Stimulated activated naive CD8-positive, alpha-beta T cell treated with anti-CD3 and anti-CD28 coated beads, Interleukin-15, Interleukin-2, amounts not matched to agents 100 U/mL and 50 U/mL, for 24 hours (primary cell): ENCODE measurements around the gene CCDC194.

Source experiments
- ATAC-seq: fragments of 150-1000 bp; cut with Tn5 transposase; one replicate; pipeline ENCODE4 v1.10.0; 2021
- DNase-seq: peaks from one replicate; pipeline ENCODE4 v3.0.0; 2021

CCDC194 gene

DNA sequence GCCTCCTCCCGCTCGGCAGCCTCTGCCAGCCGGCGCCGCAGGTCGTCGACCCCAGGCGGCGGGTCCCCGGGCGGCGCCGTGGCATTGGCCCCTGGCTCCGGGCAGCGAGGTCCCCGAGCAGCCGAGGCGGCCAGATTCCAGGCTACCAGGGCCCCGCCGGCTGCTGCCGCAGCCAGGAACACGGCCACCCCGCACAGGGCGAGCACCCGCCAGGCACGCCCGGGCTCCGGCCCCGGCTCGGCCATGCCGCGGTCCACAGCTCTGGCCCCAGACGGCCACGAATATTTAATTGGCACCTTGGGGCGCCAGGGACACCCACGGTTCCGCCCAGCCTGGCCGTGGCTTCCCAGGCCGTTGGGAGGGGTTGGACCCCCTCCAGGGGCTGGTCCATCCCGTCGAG is at the start of gene CCDC194:
Gene CCDC194, minus strand, starts transcription at position 283 of the 400 bp plus-strand sequence. Its CDS starts 38 bp downstream, at position 245.
- no peak for ATAC-seq

DNA sequence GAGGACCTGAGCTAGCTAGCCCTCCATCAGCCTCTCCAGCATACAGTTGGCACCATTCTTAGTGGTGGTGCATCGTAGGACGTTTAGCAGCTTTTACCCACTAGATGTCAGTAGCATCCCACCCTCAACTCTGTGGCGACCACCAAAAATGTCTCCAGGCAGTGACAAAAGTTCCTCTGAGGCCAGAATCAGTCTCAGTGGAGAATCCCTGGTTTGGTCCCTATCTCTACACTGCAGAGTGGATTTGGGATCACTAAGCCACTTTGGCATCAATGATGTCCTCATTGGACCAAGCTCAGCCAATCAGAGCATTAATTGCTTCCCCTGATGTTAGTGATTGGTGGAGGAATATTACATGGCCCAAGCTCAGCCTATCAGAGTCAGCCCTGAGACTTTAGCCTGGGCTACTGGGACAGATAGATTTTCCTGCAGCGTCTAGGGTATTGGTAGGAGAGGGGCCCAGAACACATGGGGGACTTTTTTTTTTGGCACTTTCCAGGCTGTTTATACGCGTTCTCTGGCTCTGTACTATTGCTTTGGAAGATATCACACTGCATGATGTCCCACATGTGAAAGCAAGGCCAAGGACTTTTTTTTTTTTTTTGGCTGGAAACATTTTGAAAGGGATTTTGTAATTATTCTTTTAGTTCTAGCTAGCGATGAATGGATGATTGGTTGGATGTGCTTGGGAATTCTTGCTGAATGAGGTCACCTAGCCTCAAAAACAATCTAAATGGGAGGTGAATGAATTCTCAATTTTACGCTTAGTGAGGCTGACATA is 47.4 kb upstream of the CCDC194 start:
- DNase-seq (no peak), ATAC-seq (peak; percentile 66)

More for the DNA sequence above, at the start of gene CCDC194:
- DNase-seq = no peak

- no peak for DNase-seq
- no peak for ATAC-seq
Observed at GRCh38 chr19:17436874-17437267, 42.9 kb upstream of the CCDC194 start.

- no peak for DNase-seq
- no peak for ATAC-seq
Observed at GRCh38 chr19:17436094-17436873, 42.3 kb upstream of the CCDC194 start.

GRCh38 chr19:17435218-17435617 is 41.2 kb upstream of the CCDC194 start:
- no peak for ATAC-seq
- no peak for DNase-seq

DNA sequence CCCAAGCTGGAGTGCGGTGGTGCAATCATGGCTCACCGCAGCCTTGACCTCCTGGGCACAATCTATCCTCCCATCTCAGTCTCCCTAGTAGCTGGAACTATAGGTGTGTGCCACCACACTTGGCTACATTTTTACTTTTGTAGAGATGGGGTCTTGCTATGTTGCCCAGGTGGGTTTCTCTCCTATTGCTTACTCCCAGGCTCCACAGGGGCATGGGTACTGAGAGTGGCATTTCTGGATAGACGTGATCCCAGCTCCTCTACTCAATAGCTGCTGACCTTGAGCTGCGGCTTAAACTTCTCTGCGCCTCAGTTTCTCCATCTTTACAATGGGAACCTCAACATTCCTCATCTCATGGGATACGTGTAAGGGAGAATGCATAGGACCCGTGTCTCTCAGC is 37.4 kb upstream of the CCDC194 start:
- no peak for ATAC-seq

DNA sequence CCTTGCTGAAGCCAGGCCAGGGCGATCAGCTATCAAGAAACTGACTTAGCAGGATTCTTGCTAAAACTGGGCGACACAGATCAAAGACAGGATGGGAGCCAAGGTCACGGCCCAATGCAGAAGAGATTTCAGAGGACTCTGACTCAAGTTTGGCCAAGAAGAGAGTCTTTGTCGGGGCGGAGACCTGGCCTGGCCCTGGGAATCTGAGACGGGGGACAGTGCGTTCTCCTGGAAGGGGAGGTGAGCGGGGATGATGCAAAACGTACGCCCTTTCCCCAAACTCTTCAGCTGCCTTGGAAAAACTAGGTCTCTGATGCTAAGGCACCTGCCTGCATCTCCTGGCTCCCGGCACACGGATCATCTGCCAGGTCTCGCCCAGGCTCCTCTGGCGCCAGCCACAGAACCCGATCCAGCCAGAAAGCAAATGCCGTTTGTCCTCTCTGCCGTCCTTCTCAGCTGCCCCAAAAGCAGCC is 35.7 kb upstream of the CCDC194 start:
- DNase-seq = no peak
- ATAC-seq = no peak

More for the DNA sequence above, 37.4 kb upstream of the CCDC194 start:
- no peak for DNase-seq

GRCh38 chr19:17424743-17425365 is 30.9 kb upstream of the CCDC194 start:
- ATAC-seq (peak; percentile 25), DNase-seq (peak; percentile 50)

DNA sequence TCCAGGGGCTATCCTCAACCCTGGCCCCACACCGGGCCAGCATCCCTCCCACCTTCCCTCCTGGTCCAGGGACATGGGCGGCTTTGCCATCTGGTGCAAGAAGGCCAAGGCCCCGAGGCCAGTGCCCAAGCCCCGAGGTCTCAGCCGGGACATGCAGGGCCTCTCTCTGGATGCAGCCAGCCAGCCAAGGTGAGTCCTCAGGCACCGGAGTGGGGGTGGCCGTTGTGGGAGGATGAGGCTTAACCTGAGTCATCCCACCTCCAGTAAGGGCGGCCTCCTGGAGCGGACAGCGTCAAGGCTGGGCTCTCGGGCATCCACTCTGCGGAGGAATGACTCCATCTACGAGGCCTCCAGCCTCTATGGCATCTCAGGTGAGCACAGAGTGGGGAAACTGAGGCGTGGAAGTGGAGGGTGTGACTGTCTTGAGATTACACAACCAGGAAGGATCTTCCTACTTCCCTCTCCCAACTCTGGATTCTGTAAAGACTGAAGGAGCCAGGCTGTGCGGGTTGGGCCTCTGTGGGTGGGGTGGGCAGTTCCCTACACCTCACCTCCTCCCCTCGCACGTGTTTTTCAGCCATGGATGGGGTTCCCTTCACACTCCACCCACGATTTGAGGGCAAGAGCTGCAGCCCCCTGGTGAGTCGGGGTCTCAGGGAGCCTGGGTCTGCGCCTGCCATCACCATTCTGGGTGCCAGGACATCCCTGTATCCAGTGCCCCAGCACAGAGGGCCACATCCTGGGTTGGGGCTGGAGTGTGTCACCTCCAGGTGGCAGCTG is 29.6 kb upstream of the CCDC194 start:
- DNase-seq (no peak), ATAC-seq (no peak)

DNA sequence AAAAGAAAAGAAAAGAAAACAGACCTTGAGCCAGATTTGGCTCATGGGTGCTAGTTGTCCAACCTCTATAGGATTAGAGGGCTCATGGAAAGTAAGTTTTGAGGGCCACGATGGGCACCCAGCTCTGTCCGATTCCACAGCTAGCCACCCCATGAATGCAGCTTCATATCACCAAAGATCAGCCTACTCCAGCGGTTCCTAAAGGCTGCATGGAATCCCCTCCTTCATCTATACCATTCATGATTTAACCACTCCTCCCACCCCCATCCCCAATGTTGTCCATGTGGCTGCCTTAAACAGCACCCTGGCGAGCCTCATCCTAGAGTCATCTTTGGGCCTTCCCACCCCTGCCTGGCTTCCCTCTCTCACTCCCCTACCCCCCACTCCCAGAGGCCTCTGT is 27.9 kb upstream of the CCDC194 start:
- ATAC-seq (no peak), DNase-seq (no peak)

DNA sequence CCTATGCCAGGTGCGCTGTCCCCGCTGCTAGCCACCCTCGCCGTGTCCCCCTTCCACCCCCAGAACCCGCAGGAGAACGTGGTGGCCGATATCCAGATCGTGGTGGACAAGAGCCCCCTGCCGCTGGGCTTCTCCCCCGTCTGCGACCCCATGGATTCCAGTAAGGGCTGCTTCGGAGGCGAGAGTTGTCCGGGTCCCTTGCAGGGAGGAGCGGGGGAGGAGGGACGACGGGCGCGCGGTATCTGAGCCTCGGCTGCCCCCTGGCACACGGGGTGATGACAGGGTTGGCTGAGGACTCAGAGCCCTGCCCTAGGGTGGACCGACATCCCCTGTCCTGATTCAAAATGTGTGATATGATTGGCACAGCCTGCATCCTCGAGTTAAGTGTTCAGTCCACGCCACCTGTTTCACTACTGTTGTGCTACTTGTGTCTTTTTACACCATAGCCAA is 26.5 kb upstream of the CCDC194 start:
- ATAC-seq = peak; percentile 34
- peak; percentile 58 for DNase-seq

GRCh38 chr19:17419621-17420474 is 25.9 kb upstream of the CCDC194 start, which contains the start of gene MVB12A:
MVB12A (plus strand) TSS chr19:17420047; CDS start chr19:17420136, 89 bp downstream.
- peak; percentile 96 for ATAC-seq
- DNase-seq = peak; percentile 97

DNA sequence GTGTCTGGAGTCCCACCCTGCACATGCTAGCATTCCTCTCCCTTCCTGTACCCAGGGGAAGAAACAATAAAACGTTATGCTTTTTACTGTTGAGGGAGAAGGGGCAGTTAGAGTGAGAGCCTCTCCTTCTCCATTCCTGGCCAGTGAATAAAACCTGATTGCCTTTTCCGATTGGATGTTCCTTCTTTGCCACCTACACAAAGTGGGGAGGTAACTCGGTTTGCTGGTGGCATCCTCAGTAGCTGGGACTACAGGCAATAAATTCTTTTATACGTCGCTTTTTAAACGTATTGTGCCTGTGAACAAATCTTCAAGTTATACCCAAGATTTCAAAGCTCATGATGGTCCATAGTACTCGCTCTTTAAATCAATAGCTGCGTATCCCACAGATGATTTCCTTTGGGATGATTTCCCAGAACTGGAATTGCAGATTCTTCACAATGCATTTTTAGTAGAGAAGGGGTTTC is 25.2 kb upstream of the CCDC194 start:
- DNase-seq (no peak), ATAC-seq (no peak)

DNA sequence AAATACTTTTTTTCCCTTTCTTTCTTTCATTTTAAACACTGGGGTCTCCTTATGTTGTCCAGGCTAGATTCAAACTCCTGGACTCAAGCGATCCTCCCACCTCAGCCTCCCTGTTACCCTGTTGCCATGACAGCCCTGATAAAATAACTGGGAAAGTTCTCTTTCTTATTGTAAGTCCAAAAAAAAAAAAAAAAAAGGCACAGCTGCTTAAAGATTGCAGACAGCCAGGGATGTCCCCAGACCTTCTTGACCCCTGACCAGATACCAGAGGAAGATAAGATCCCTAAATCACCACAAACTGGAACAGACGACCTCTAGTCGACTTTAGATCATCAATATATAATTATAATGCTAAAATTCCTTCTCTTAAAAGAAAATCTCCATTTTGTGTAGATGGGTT is 24.7 kb upstream of the CCDC194 start:
- no peak for ATAC-seq
- no peak for DNase-seq

GRCh38 chr19:17415121-17415520 is 21.1 kb upstream of the CCDC194 start:
- DNase-seq (no peak), ATAC-seq (no peak)

DNA sequence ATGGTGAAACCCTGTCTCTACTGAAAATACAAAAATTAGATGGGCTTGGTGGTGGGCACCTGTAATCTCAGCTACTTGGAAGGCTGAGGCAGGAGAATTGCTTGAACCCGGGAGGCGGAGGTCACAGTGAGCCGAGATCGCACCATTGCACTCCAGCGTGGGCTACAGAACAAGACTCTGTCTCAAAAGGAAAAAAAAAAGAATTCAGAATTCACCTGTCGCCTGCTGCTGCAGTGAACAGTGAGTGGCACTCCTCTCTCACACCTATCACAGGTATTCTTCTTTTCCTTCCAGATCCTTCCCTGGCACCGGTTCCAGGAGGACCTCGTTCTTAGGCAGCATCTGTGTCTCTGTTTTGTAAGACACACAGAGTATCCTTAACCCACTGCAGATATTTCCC is 20.1 kb upstream of the CCDC194 start:
- DNase-seq (no peak), ATAC-seq (no peak)

GRCh38 chr19:17411801-17412200 is 17.8 kb upstream of the CCDC194 start:
- ATAC-seq (no peak), DNase-seq (no peak)

DNA sequence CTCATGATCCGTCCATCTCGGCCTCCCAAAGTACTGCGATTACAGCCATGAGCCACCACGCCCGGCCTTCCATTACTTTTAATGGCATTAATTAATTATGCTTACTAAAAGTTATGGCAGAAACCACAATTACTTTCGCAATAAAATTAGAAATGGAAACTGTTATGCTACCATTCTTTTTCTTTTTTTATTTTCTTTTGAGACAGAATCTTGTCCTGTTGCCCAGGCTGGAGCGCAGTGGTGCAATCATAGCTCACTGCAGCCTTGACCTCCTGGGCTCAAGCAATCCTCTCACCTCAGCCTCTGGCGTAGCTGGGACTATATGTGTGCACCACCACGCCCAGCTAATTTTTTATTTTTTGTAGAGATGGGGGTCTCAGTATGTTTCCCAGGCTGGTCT is 16.0 kb upstream of the CCDC194 start:
- ATAC-seq = no peak
- no peak for DNase-seq

DNA sequence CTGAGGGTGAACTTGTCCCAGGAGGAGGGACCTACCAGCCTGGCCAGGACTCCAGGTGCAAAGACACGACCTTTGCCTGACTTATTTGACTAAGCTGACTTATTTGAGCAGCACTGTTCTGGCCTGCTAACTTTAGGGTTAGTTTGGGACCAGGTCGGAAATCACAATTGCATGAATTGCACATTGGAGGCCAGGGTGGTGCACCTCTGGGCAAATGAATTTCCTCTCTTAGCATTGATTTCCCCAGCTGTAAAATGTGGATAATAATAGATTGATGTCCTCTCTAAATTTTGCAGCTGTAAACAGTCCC is 12.8 kb upstream of the CCDC194 start:
- ATAC-seq (no peak), DNase-seq (no peak)

DNA sequence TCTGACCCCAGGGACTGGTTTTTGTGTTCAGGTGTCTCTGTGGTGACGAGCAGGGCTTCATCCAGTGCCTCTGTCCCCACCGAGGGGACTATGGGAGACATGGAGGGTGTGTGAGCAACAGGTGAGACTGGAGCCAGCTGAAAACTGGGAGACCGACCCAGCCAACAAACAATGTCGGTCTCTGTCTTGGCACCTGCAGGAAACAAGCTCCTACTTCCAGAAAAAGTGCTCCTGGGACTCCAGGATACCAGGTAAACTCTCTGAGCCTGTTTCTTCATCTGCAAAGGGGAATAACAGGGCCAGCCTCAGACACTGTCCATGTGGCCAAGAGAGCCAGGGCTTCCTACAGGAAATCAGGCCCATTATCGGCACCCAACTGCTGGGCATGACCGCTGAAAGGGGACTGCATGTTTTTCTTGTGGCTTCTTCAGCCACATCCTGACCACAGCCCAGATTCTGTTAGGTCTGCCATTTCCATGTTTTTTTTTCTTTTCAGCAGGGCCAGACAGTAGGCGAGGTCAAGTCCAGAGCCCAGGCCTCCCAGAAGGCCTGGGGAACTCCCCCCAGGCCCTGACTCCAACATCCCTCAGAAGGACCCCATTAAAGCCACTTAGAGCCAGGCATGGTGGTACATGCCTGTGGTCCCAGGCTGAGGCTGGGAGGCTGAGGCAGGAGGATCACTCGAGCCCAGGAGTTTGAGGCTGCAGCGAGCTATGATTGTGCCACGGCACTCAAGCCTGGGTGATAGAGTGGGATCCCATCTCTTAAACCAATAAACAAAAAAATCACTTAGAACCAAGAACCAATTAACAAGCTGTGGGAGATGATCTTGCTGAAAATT is 12.3 kb upstream of the CCDC194 start:
- ATAC-seq (no peak), DNase-seq (peak; percentile 48)
